HG03060 (cell line): ENCODE measurements around the gene PIP4K2C.
"Not testable (repeated sequence)": the region's sequence is repeated elsewhere in the genome, so short reads cannot be mapped to it uniquely, and the experiment has no call there.

Experiments used
- ATAC-seq: cut with Tn5 transposase; IDR thresholded peaks from one replicate; pipeline ENCODE4 v1.9.1; 2021; ENCODE audit warnings: low read depth, moderate number of reproducible peaks; ENCODE audit not compliant: unreplicated experiment

Gene PIP4K2C

DNA sequence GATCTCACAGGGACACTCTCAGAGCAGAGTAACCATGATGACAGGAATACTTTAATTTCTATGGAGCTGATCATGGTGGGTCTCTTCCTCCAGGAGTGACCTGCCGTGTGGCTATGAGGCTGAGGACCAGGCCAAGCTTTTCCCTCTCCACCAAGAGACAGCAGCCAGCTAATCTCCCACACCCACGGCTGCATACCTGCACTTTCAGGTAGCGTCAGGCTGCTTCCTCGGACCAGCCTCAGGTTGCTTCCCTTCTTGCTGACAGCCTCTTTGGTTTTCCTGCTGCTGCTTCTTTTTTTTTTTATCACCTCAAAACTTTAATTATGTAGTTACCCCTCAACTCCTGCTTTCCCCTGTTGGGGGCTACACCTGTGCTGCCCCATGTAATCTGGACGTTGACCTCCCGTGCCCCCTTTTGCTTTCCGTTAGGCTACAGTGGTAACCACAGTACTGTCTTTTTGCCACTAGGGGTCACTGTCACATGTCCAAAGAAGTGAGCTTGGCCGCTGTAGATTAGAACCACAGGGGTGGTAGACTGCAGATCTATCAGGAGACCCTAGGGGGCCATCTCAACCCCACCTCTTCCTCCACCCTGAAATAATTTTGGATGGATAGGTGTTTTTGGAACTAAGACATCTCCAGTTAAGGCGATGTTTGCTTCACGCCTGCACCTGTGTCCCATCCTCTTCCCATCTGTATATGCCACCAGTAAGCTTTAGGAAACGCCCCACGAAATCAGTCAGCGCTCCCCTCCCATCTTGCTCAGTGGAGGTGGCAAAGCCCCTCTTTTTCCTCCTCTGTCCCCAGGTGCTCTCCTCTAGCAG is 7.8 kb upstream of the PIP4K2C start:
- ATAC-seq = peak; percentile 93

GRCh38 chr12:57584050-57584449 is 6.9 kb upstream of the PIP4K2C start:
- ATAC-seq = no peak

DNA sequence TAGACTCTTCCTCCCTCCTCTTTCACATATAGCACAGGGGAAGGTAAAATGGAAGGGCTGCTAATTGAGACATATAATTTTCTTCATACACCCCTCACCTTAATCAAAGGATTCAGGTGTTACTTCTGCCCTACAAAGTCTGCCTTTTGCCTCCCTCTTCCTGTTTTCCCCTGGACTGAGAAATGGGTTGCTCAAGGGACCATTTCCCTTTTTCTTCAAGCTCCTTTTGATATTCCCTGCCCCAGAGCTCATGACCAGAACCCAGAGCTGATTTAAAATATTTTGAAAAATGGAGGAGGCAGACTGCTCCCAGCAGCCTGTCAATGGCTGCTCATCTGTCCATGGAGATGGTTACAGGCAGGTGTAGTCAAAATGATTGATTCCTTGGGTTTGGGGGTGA is 6.3 kb upstream of the PIP4K2C start:
- no peak for ATAC-seq

DNA sequence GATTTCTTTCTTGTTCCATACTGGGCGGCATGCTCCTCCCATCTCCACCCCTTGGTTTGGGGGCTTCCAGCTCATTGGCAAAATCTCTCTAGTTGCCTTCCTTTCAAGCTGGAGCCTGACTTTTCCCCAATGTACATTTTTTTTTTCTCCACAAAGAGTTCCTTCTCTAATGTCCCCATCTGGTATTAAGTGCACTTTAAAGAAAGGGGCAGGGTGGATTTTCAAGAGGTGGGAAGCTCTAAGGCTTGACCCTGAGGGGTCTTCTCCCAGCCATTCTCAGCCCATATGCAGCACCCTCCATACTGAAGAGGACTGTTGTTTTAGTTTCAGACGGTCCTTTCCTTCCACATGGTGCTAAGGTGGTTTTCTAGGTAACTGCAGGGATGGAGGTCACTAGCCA is 5.8 kb upstream of the PIP4K2C start:
- ATAC-seq = no peak

GRCh38 chr12:57586128-57586527 is 4.9 kb upstream of the PIP4K2C start:
- no peak for ATAC-seq

DNA sequence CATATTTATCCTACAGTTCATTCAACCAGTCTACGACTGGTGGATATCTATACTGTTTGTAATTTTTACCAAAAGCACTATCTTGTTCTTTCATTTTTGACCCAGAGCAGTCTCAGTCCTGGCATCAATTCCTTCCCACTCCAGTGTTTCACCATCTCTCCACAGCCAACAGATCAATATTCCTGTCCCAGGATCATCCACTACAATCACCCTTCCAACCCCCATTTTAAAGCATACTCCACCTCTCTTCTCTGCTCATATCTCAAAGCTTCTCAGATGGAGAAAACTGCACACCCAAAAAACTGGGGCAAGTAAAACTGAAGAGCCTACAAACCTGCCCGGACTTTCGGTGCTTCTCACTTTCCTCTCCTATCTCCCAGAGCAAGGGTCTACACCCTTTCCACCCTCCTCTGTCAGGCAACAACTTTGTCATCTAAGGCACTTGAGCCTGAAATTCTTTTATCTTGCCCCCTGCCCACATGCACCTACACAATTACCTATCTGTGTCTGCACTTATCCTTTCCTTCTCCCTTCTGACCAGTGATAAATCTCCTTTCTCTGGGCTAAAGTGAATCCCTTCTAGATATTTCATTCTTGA is 4.1 kb upstream of the PIP4K2C start:
- ATAC-seq = no peak

- not testable (repeated sequence) for ATAC-seq
These were observed 1.9 kb upstream of the PIP4K2C start for GRCh38 chr12:57588951-57589610.

GRCh38 chr12:57590479-57590863 is 521 bp upstream of the PIP4K2C start:
- no peak for ATAC-seq

DNA sequence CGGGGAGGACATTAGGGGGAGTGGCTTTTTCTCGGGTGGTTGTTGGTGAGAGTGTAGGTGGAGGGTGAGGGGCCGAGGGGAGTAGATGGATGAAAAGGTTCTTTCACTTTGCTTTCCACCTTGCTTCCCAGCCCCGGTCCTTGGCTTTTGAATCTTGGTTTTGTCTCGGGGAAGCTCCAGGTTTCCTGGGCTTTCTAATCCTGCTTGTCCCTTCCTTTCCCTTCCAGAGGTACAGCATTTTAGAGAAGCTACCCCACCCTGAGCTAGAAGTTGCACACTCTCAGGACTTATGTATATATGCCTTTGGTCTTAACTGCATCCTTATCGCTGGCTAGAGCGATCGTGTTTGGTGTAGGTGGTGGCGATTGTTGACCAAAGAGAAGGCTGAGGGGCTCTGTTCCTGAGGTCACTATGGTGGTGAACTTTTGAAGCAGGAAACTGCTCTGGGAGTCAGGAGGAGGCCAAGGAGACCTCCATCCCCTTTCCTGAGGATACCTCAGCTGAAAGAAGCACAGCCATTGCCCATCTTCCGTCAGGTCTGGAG is 862 bp downstream of the PIP4K2C start:
- no peak for ATAC-seq

GRCh38 chr12:57592551-57593165 is 1.7 kb downstream of the PIP4K2C start:
- no peak for ATAC-seq

- no peak for ATAC-seq
These were observed 2.2 kb downstream of the PIP4K2C start for GRCh38 chr12:57593187-57593586.

- ATAC-seq = no peak
These were observed 9.4 kb downstream of the PIP4K2C start for GRCh38 chr12:57600395-57600794.

GRCh38 chr12:57602544-57602943 is 11.6 kb downstream of the PIP4K2C start:
- no peak for ATAC-seq

DNA sequence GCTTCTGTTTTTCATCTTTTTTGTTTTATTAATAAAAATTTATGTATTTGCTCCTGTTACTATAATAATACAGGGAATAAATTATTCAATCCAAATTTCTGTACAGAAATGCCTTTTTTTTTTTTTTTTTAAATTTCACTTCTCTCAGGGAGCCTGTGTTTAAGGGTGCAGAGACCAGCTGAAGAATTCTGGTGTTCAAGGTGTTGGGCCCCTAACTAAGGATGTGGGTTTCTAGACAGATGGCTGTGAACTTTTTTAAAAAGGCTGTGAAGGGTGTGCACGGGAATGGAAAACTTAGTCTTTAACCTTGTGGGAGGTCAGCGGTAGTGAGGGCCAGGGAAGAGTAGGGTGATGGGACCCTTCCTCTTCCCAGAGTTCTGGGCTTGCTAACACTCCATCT is 12.3 kb downstream of the PIP4K2C start:
- no peak for ATAC-seq

DNA sequence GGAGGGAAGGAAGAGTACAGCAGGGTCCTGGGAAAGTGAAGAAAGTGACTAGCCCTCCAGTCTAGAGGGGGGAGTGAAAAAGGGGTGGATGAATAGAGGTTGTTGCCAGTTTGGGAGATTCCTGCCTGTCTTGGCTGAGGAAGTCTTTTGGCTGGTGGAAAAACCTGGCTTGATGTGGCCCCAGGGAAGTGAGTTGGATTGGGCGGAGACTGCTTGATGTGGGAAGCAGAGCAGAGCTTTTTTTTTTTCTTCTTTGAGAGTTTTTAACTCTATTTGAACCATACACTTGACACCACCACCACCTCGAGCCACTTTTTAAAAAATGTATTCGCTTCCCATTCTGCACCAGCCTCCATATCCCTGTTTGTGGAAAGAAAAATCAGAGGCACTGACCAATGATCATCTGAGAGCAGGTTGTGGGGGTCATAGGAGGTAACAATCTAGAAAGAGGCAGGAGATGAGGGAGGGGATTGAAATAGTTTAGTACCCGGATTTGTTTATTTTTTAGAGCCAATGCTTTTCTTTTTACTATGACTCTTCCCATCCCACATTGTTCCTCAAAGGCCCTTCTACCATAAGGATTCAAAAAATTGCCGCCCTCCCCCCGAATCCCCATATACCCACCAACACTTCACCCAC is 12.9 kb downstream of the PIP4K2C start:
- ATAC-seq = no peak

- ATAC-seq = no peak
These were observed 13.5 kb downstream of the PIP4K2C start, which contains the start of gene DTX3 for GRCh38 chr12:57604454-57604991. TSS of gene DTX3 (plus strand) at chr12:57604824. CDS start at chr12:57606518, 1,694 bp downstream.

DNA sequence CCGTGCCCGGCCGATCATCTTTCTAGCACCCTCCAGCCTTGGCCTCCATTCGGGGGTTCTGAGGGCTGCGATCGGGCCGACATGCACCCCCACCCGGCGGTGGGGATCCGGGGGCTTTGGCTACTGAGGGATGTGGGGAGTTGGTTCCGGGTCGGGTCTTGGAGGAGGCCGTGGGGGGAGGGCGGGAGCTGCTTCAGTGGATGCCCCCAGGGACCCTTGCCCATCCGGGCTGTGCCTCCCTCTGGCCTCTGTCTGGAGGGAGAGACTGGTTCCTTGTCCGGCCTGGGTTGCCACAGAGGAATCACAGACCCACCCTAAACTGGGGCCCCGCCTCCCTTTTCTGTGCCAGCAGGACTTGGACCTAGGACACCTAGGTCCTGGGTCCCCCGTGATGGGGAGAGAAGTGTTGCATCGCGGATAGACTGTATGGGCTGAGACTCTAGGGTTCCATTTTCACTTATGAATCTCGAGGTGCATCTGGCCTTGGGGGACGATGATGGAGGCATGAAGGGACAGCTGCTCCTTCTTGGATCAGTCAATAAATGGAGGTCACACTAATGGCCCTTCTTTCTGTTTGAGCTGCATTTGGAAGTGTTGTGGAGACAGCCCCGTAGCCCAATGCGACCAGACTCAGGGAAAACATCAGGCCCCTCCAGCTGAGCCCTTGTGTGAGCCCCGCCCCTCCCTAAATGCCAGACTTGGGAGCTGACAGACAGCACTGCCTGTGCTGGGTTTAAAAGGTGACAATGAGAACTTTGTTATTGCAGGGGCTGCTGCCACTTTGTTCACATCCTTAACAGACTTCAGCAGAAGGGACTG is 14.2 kb downstream of the PIP4K2C start:
- ATAC-seq = no peak

GRCh38 chr12:57605811-57606311 is 14.9 kb downstream of the PIP4K2C start:
- ATAC-seq = no peak

GRCh38 chr12:57606399-57606798 is 15.4 kb downstream of the PIP4K2C start:
- ATAC-seq = no peak
